Gastrocnemius medialis (tissue), 4 donors: ENCODE measurements around the gene SPACA5. TPM values are rescaled to one million over a fixed set of nuclear protein-coding genes. Genes with fewer than 3 reads are reported as not detected.
A peak's percentile ranks its signal among the peaks of the same experiment; 100 is the strongest.
"Not testable (repeated sequence)": the region's sequence is repeated elsewhere in the genome, so short reads cannot be mapped to it uniquely, and the experiment has no call there.

Experiments used
- ATAC-seq, 2 donors: fragments of 150-250 bp; one replicate each; pipeline ENCODE4 v1.9.1; 2016
- DNase-seq, 2 donors: peaks; one replicate each; pipeline ENCODE4 v3.0.0-alpha.2; 2019
- H3K27ac ChIP-seq, 4 donors: fragments of 200-600 bp; sonication (generic); 1 replicate in 1 of 4; 2 replicates in 3 of 4; pipeline ENCODE4 v1.5.1; 2016 to 2018; ENCODE audit warnings: mild to moderate bottlenecking in 2 of 4, moderate library complexity in 1 of 4
- H3K27me3 ChIP-seq, 3 donors: fragments of 200-600 bp; sonication (generic) in 2 of 3; 1 replicate in 1 of 3; 2 replicates in 2 of 3; pipeline versions ENCODE4 v1.5.1 to v1.6.0; 2016 to 2019; ENCODE audit warnings: mild to moderate bottlenecking in 1 of 3, moderate library complexity in 1 of 3
- H3K36me3 ChIP-seq, 2 donors: fragments of 200-600 bp; sonication (generic) in 1 of 2; one replicate each; pipeline ENCODE4 v1.5.1; 2017 to 2018
- H3K4me1 ChIP-seq, 2 donors: fragments of 200-600 bp; sonication (generic) in 1 of 2; one replicate each; pipeline ENCODE4 v1.5.1; 2016 to 2017; ENCODE audit warnings: mild to moderate bottlenecking in 2 of 2
- H3K4me3 ChIP-seq, 4 donors: fragments of 200-600 bp; sonication (generic) in 3 of 4; 1 replicate in 1 of 4; 2 replicates in 3 of 4; pipeline ENCODE4 v1.5.1; 2016 to 2019; ENCODE audit warnings: mild to moderate bottlenecking in 2 of 4
- H3K9me3 ChIP-seq, 3 donors: fragments of 200-600 bp; sonication (generic) in 2 of 3; 1 replicate in 1 of 3; 2 replicates in 2 of 3; pipeline ENCODE4 v1.5.1; 2016 to 2019
- CTCF ChIP-seq, 5 experiments: fragments of 450-650 bp in 3 of 5; fragments of 200-600 bp in 2 of 5; sonication (generic) in 2 of 5; IDR thresholded peaks in 4 of 5; conservative IDR thresholded peaks in 1 of 5; 1 replicate in 4 of 5; 2 replicates in 1 of 5; pipeline ENCODE4 v1.5.1; 2016 to 2019; ENCODE audit warnings: antibody characterized with exemption in 5 of 5, mild to moderate bottlenecking in 3 of 5, moderate library complexity in 3 of 5
- POLR2A ChIP-seq, 2 donors: fragments of 450-650 bp; IDR thresholded peaks; one replicate each; pipeline ENCODE4 v1.6.1; 2017; ENCODE audit warnings: antibody characterized with exemption in 2 of 2, mild to moderate bottlenecking in 2 of 2, moderate library complexity in 2 of 2
- in situ Hi-C, 4 donors: fragments of 200-750 bp; cut with MboI; loops; one replicate each; pipeline versions ENCODE4 v1.15.0 to v1.8.0; 2017; ENCODE audit warnings: low sequenced_read_pairs in 4 of 4
- intact Hi-C: fragments of 100-400 bp; cut with DNase I; formaldehyde crosslinking; loops from one replicate; pipeline ENCODE4 v1.15.1; 2023; ENCODE audit warnings: low total_unique reads
- total RNA-seq, 4 donors: library from RNA; depleted of rRNA; stranded (reverse); fragments of >200 nt; gene quantifications; one replicate each; pipeline versions ENCODE4 v1.1.0 to v1.2.3, GENCODE V29; 2016

Gene SPACA5
- total RNA-seq, 4 donors from 2014 or later, result not detected

- intact Hi-C loops, result loop anchor here (5.0 kb wide), 1 partner anchor 165 kb away; the partner anchor contains the start of gene ZNF81
- peaks cover 0 to 4% of the 10 kb centered on the region in 2 donors for H3K4me1 ChIP-seq
- in situ Hi-C loops, result no loop called here
These were observed 4.5 kb upstream of the SPACA5 start for GRCh38 chrX:48002319-48002718.

GRCh38 chrX:48002929-48003328 lies 3.9 kb upstream of the SPACA5 start:
- DNase-seq (no peak), ATAC-seq (no peak)
- peak overlapping the region; percentile 65 to 80 (median 71) for H3K4me3 ChIP-seq
- peak overlapping the region; percentile 66 to 85 (median 80) for H3K27ac ChIP-seq
- no peak for TF ChIP-seq CTCF (IDR thresholded peaks at IDR 0.05 in 4 of 5, conservative IDR thresholded peaks at IDR 0.05 in 1 of 5)
- no peaks in the 10 kb centered on the region for H3K36me3 ChIP-seq
- peaks cover 0 to 4% of the 10 kb centered on the region in 2 donors for H3K4me1 ChIP-seq
- no peaks in the 10 kb centered on the region for H3K27me3 ChIP-seq
- in situ Hi-C loops, result no loop called here
- H3K9me3 ChIP-seq, result no peaks in the 10 kb centered on the region
- intact Hi-C loops, result loop anchor here (5.0 kb wide), 1 partner anchor 166 kb away; the partner anchor contains the start of gene ZNF81

More at GRCh38 chrX:48002319-48002718, 4.5 kb upstream of the SPACA5 start:
- Histone ChIP-seq H3K27me3 (no peaks in the 10 kb centered on the region), H3K27ac (no peak overlapping the region), H3K36me3 (no peaks in the 10 kb centered on the region), H3K4me3 (no peak overlapping the region), H3K9me3 (no peaks in the 10 kb centered on the region)
- no peak for TF ChIP-seq POLR2A (IDR thresholded peaks at IDR 0.05)
- TF ChIP-seq CTCF (IDR thresholded peaks at IDR 0.05 in 4 of 5, conservative IDR thresholded peaks at IDR 0.05 in 1 of 5), result no peak
- DNase-seq (no peak), ATAC-seq (no peak)

GRCh38 chrX:48003367-48003757 lies 3.4 kb upstream of the SPACA5 start:
- TF ChIP-seq CTCF (IDR thresholded peaks at IDR 0.05 in 4 of 5, conservative IDR thresholded peaks at IDR 0.05 in 1 of 5) (no peak), POLR2A (IDR thresholded peaks at IDR 0.05) (no peak)
- in situ Hi-C loops (no loop called here), intact Hi-C loops (loop anchor here (5.0 kb wide), 1 partner anchor 166 kb away; the partner anchor contains the start of gene ZNF81)
- ATAC-seq (peak; percentile 40 to 41), DNase-seq (no peak)
- no peaks in the 10 kb centered on the region for H3K36me3 ChIP-seq
- no peaks in the 10 kb centered on the region for H3K27me3 ChIP-seq
- peak overlapping the region; percentile 66 to 85 (median 80) for H3K27ac ChIP-seq
- H3K9me3 ChIP-seq, result no peaks in the 10 kb centered on the region
- peak overlapping the region; percentile 65 to 80 (median 71) for H3K4me3 ChIP-seq
- H3K4me1 ChIP-seq, result peaks cover 0 to 4% of the 10 kb centered on the region in 2 donors

- Histone ChIP-seq H3K9me3 (no peaks in the 10 kb centered on the region), H3K27me3 (no peaks in the 10 kb centered on the region), H3K27ac (peak within 1 kb of the TSS; percentile 66 to 85 (median 80))
These were observed 2.9 kb upstream of the SPACA5 start, which contains the start of gene ZNF182 for GRCh38 chrX:48003758-48004457. Gene ZNF182, minus strand, starts transcription at chrX:48003989. Its CDS starts 1,380 bp downstream, at chrX:48002609.

GRCh38 chrX:48009445-48009960 lies 2.7 kb downstream of the SPACA5 start:
- in situ Hi-C loops, H3K27me3 ChIP-seq, intact Hi-C loops: not testable (repeated sequence)

More at GRCh38 chrX:48003758-48004457, 2.9 kb upstream of the SPACA5 start, which contains the start of gene ZNF182:
- Histone ChIP-seq H3K4me3 (peak within 1 kb of the TSS; percentile 65 to 80 (median 71)), H3K4me1 (peaks cover 0 to 4% of the 10 kb centered on the region in 2 donors), H3K36me3 (no peaks in the 10 kb centered on the region)
- ATAC-seq, result peak; percentile 96 to 99
- DNase-seq, result peak; percentile 72 to 89
- intact Hi-C loops, result loop anchor here (5.0 kb wide), 1 partner anchor 167 kb away; the partner anchor contains the start of gene ZNF81
- TF ChIP-seq POLR2A (IDR thresholded peaks at IDR 0.05), result peak in 1 of 2 donors; percentile 31
- TF ChIP-seq CTCF (IDR thresholded peaks at IDR 0.05 in 4 of 5, conservative IDR thresholded peaks at IDR 0.05 in 1 of 5), result no peak
- in situ Hi-C loops, result no loop called here

GRCh38 chrX:48016583-48017310 lies 10.0 kb downstream of the SPACA5 start:
- H3K27me3 ChIP-seq, H3K27ac ChIP-seq, DNase-seq, H3K36me3 ChIP-seq, H3K4me1 ChIP-seq, in situ Hi-C loops, ATAC-seq, intact Hi-C loops, H3K4me3 ChIP-seq, H3K9me3 ChIP-seq: not testable (repeated sequence)

More at GRCh38 chrX:48009445-48009960, 2.7 kb downstream of the SPACA5 start:
- H3K4me1 ChIP-seq, H3K36me3 ChIP-seq, DNase-seq, H3K27ac ChIP-seq, ATAC-seq, H3K9me3 ChIP-seq, H3K4me3 ChIP-seq: not testable (repeated sequence)

- H3K4me1 ChIP-seq, H3K27me3 ChIP-seq, H3K36me3 ChIP-seq, H3K27ac ChIP-seq, ATAC-seq, DNase-seq, H3K9me3 ChIP-seq, H3K4me3 ChIP-seq: not testable (repeated sequence)
- in situ Hi-C loops (loop anchor here in 3 of 4 donors (10.0 kb wide), 1 partner anchor 185 kb away; the partner anchor contains the start of gene ZNF81 (in 3 of the 3)), intact Hi-C loops (loop anchor here (5.0 to 10.0 kb wide), 3 partner anchors 365 to 828 kb away; partner anchors contain the start of genes ELK1, HDAC6, UBA1 and UXT)
These were observed 13.1 kb downstream of the SPACA5 start for GRCh38 chrX:48019892-48020291.
